Stimulated activated CD8-positive, alpha-beta memory T cell treated with anti-CD3 and anti-CD28 coated beads, Interleukin-7, amount 100 ng/mL, for 1 hour (primary cell): Measurements from ENCODE around the gene LEPR.
"Not testable (repeated sequence)": the region's sequence is repeated elsewhere in the genome, so short reads cannot be mapped to it uniquely, and the experiment has no call there.

Experiments used
- DNase-seq, 2 donors: peaks; one replicate each; pipeline ENCODE4 v3.0.0-alpha.2; 2020; ENCODE audit warnings: low read depth in 2 of 2

LEPR gene

DNA sequence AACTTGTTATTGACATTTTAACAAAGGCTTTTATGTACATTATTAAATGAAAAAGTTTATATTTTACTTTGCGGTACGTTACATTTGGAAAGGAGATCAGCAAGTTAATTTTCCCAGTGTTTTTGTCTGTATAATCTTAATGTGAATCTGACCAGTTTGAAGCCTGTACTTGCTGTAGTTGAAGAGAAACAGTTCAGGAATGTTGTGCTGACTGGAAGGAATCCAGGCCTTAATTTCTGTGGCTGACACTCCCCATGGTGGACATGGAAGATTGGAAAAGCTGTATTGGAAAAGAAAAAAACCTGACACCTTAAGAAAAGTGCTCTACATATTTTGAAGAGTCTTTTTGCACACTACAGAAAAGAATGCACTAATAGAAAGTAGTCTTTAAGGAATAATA lies 15.5 kb downstream of the LEPR start:
- no peak for DNase-seq

DNA sequence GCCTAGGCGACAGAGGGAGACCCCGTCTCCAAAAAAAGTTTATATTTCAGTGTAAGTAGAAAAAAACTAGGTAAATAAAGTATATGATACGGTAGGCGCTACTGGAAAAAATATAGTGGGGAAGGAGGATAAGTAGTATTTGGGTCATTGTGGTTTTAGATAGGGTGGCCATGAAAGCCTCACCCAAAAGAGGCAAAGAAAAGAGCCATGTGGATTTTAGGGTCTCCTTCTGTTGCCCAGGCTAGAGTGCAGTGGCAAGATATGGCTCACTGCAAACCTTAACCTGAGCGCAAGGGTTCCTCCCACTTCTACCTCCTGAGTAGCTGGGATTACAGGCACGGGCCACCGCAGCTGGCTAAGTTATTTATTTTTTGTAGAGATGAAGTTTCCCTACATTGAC lies 17.1 kb downstream of the LEPR start:
- no peak for DNase-seq

DNA sequence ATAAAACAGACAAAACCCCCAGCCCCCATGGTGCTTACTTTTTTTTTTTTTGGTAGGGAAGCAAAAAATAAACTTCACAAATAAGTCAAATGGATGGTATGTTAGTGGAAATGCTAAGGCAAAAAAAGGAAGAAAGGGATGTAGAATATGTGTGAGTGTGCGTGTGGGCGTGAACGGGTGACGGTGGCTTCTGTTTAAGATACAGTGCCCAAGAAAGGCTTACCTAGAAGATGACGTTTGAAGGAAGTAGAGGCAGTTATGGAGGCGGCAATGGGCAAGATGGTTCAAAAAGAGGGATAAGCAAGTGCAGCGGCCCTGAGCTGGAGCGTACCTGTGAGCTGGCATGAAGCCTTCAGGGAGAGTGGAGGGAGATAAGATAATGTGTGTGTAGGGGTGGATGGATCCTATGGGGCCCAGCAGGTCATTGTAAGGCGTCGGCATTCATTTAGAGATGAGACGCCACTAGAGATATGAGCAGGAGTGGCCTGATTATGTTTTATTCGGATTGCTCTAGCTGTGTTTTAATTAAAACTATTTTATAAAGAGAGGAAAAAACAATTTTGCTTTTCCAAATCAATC lies 19.9 kb downstream of the LEPR start:
- DNase-seq = no peak

DNA sequence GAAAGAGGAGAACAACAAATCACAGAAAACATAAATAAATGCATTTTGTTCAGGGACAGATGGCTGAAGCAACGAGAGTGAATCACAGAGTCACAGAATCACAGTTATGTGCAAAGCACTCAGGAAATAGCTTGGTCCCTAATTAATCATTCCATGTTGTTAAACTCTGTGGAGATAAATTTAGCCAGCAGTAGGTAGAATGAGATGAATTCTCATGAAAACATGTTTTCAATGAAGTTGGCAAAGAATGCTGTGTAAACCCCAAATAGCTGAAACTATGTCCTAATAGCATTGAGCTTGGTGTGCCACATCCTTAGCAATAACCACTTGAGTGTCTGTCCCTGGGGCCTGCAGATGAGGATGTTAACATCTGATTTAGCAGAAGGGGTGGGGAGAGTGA lies 20.4 kb downstream of the LEPR start:
- DNase-seq = no peak

DNA sequence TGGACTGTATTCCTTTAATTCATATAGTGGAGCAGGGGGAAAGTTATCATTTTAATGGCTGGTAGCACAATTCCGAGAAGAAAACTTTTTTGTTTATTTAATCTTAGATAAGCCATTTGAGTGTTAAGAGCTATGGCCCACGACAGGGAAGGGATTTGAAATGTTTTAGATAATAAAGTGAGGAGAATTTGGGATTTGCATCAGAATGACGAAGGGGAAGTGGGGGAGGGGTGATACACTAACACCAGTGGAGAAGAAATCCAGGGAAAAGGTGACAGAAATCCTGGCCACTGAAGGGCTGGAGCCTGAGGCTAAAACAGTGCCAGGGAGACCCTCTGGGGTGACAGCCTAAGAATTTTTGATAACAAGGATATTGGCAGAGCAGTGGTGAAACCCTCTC lies 21.0 kb downstream of the LEPR start:
- DNase-seq = no peak

DNA sequence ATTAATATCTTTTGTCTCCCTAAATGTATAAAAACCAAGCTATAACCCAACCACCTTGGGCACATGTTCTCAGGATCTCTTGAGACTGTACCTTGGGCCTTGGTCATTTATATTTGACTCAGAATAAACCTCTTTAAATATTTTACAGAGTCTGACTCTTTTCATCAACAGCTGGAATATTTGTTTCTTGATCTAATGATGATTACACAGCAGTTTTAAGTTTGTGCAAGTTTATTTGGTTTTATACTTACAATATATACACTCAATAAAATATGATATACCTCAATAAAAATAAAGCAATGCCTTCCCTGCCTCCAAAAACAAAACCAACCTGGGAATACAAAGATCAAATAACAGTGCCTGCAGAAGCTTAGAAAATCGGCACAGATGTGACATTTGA lies 22.0 kb downstream of the LEPR start:
- no peak for DNase-seq

DNA sequence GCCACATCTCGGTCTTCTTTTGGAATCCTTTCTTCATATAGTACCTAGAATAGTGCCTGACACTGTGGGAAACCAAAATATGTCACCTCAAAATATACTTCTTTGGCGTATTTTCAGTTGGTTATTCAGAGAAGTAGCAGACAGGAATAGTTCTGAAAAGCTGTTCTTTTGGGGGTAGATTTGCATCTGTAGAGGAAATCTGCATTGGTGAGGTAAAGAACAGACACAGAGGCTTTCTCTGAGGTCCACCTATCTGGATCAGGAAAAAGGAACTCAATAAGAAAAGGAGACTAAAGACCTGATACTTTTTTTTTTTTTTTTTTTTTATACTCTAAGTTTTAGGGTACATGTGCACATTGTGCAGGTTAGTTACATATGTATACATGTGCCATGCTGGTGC lies 23.2 kb downstream of the LEPR start:
- no peak for DNase-seq

DNA sequence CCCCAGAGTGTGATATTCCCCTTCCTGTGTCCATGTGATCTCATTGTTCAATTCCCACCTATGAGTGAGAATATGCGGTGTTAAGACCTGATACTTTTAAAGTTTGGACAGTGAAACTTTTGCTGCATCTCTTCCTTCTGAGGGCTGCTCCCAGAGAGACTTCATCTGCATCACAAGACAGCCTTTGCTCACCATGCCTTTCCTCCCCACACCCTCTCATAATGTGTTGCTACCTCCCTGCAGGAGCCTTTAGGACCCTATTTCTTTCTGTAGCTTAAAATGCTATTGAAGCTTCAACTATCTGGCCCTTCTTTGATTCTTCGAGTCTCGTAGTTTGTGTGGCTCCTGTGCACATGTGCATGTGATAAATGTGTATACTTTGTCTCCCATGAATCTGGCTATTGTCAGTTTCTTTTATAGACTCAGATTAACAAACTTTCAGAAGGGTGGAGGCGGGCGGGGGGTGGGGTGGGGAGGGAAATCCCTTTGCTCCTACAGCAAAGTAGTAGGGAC lies 23.7 kb downstream of the LEPR start:
- no peak for DNase-seq

DNA sequence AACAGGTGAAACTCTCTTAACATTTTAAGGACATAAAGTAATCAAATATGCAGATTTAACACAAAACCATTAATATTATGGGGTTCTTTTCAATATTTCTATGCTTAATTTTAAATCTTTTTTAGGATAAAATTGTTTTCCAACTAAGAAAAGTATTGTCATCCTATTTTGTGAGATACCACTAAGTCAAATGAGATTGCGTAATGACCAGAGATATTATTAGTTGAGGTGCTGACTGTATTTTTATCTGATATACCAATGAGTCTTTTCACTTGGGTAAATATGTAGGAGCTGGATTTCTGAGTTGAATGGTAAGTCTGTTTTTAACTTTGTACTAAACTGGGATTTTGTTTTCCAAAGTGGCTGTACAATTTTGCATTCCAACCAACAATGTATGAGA lies 25.4 kb downstream of the LEPR start:
- DNase-seq = no peak

DNA sequence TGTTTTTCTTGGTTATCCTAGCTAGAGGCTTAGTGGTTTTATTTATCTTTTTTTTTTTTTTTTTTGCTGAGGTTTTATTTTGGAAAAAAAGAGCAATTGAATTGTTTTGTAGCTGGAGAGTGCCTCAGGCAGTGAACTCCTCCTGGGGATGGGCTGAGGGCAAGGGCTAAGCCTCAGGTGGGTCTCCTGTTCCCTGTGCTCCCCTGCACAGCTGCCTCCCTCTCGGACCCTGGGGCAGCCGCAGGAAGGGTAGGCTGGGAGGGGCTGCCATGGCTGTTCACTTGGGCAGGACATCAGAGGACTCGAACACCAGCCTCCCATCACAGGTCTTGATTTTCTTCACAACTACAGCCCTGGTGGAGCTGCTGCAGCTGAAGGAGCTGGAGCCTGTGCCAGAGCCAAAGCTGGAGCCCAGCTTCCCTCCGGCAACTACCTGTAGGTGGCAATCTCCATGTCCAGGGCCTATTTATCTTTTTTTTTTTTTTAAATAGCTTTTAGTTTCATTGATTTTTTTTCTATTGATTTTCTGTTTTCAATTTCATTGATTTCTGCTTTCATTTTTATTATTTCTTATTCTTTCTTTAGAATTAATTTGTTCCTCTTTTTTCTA lies 28.9 kb downstream of the LEPR start:
- DNase-seq = no peak

DNA sequence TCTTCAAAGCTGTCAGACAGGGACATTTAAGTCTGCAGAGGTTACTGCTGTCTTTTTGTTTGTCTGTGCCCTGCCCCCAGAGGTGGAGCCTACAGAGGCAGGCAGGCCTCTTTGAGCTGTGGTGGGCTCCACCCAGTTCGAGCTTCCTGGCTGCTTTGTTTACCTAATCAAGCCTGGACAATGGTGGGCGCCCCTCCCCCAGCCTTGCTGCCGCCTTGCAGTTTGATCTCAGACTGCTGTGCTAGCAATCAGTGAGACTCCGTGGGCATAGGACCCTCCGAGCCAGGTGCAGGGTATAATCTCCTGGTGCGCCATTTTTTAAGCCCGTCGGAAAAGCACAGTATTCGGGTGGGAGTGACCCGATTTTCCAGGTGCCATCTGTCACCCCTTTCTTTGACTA lies 35.2 kb downstream of the LEPR start:
- DNase-seq = not testable (repeated sequence)

DNA sequence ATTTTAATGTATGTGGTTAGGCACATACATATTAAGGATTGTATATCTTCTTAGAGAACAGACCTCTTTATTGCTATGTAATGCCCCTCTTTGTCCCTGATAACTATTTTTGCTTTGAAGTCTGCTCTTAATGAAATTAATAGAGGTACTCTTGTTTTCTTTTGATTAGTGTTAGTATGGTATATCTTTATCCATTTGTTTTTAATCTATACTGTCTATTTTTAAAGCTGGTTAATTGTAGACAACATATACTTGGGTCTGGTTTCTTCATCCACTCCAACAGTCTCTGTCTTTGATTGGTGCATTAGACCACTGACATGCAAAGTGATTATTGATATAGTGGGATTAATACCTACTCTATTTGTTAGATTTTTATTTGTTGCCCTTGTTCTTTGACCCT lies 36.0 kb downstream of the LEPR start:
- no peak for DNase-seq

DNA sequence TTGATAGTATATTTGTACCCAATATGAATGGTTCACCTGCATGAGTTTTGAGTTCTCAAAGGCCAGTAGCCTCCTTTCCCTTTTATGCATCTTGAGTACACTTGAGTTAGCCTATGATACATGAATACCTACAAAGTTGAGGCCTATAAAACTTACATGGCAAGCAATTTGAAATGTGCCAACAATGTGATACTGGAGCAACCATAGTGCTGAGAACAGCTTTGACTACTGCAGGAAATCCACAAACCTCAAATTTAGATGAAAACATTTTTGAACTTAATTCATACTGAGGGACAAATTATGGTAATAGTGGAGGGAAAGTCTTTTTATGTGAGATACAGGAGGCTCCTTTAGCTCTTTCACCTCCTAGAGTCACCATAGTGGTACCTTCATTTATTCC lies 37.4 kb downstream of the LEPR start:
- DNase-seq = no peak

DNA sequence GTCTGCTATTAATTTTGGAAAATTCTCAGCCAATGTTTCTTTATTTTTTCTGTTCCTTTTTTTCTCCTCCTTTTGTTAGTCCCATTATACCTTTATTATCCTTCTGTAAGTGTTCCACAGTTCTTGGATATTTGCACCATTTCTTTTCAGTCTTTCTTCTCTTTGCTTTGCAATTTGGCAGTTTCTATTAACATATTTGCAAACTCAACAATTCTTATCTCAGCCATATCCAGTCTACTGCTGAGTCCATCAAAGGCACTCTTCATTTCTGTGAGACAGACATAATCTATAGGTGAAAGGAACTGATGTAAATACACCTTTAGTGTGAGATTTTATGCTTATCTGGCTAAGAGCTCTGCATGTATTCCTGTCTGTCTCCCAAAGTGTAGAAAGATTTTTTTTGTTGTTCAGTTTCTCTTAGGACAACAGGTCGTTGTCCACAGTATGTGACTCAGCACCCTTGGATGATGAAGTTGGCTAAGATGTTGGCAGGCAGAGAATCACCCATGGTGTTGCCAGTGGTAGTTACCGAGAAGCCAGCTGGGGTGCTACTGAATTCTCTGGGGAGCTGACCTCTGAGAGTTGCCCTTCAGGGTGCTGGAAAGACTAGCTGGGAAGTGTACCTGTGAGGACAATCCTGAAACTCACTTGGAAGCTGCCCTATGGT lies 38.4 kb downstream of the LEPR start:
- DNase-seq = no peak

DNA sequence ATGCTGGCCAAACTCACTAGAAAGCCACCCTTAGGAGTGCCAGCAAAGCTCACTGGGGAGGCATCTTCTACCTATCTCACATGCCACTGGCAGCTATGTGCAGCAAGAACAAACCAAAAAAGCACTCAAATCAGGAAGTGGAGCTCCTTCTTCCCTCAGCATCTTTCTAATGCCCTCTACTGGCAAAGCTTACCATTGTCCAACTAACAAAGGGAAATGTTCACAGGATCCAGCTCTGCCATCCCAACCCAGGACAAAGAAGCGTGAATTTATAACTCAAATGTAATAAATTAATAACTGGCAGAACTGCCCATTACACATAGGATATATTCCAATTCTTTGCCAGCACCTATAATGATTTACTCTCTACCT lies 38.9 kb downstream of the LEPR start:
- DNase-seq = no peak

DNA sequence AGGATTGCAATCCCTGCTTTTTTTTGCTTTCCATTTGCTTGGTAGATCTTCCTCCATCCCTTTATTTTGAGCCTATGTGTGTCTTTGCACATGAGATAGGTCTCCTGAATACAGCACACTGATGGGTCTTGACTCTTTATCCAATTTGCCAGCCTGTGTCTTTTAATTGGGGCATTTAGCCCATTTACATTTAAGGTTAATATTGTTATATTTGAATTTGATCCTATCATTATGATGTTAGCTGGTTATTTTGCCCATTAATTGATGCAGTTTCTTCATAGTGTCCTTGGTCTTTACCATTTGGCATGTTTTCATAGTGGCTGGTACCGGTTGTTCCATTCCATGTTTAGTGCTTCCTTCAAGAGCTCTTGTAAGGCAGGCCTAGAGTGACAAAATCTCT lies 45.4 kb downstream of the LEPR start:
- not testable (repeated sequence) for DNase-seq

DNA sequence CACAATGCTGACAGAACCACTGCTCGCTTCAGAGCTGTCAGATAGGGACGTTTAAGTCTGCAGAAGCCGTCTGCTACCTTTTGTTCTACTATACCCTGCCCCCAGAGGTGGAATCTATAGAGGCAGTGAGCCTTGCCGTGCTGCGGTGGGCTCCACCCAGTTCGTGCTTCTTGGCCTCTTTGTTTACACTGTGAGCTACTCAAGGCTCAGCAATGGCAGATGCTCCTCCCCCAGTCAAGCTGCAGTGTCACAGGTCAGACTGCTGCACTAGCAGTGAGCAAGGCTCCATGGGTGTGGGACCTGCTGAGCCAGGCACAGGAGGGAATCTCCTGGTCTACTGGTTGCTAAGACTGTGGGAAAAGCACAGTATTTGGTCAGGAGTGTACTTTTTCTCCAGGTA lies 47.1 kb downstream of the LEPR start:
- DNase-seq = no peak

DNA sequence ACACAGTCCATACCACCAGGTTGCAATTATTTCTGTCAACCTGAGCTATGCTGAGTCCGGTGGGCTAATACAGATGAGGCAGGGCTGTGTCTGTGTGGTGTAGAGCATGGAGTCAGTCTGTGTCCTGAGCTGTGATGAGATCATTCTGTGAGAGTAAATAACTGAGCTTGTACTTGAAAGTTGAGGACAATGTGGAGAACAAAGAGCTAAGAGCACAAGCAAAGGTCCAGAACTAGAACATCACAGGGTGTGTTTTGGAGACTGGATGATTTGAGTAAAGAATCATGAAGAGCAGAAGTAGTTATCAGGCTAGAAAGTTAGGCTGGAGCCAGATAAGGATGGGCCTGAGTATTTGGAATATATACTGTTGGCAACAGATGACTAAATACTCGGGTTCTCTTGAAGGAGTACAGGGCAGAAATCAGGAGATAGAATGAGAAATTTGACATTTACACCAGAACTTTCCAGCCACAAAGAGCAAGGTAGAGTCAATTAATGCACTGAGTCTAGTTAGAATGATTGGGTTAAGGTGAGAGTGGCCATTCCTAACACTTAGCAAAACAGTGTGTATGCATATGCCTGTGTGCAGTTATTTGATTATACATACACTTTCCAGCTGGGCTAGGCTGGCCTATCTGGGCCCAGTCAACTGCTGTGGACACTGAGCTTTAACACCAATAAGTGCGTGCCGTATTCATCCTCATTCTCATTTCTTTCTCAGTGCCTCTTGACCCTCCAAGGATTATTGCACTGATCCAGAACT lies 48.8 kb downstream of the LEPR start:
- no peak for DNase-seq

DNA sequence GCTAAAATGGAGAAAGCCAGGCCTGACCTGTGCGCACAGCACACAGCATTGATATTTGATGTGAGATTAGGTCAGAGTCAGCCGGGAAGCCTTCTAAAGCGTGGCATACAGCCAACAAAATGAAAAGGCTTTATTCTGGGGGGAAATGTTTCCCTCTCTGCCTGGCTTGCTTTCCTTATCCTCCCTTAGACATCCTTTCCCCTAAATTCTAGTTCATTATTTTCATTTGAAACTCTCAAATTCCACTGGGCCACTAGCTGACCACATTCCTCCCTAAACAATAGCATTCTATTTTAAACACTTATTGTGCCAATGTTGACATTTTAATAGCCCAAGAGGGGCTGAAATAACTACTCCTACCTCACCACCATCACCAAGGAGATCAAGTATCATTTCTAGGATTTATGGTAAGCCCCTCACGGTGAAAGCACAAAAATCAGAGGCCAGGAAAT lies 49.4 kb downstream of the LEPR start:
- no peak for DNase-seq
